Muscle of leg (tissue), 11 donors: ENCODE measurements around the gene TSEN15. TPM values are rescaled to one million over a fixed set of nuclear protein-coding genes. Genes with fewer than 3 reads are reported as not detected.

Experiments
- DNase-seq: peaks from one replicate; pipeline ENCODE4 v3.0.0; 2013
- H3K27ac ChIP-seq: one replicate; pipeline ENCODE4 v1.5.1; 2013; ENCODE audit warnings: mild to moderate bottlenecking, low read length, control low read depth
- H3K27me3 ChIP-seq: one replicate; pipeline ENCODE4 v1.6.1; 2013; ENCODE audit warnings: low read length; ENCODE audit not compliant: control insufficient read depth, insufficient read depth
- H3K36me3 ChIP-seq: one replicate; pipeline ENCODE4 v1.6.1; 2013; ENCODE audit warnings: low read length; ENCODE audit not compliant: control insufficient read depth, insufficient read depth
- H3K4me1 ChIP-seq: one replicate; pipeline ENCODE4 v1.6.1; 2013; ENCODE audit warnings: low read length; ENCODE audit not compliant: control insufficient read depth, insufficient read depth
- H3K4me3 ChIP-seq: one replicate; pipeline ENCODE4 v1.5.1; 2013; ENCODE audit warnings: low read length, control low read depth
- H3K9me3 ChIP-seq: replicated peaks from 2 replicates; pipeline ENCODE4 v1.6.1; 2013; ENCODE audit warnings: low read depth, low read length; ENCODE audit not compliant: control insufficient read depth
- WGBS: methylation state at CpG from one replicate; pipeline ENCODE4 v1.1.5; 2013; ENCODE audit warnings: missing lambda C conversion rate; ENCODE audit not compliant: insufficient coverage; 5-methylcytosine and 5-hydroxymethylcytosine counted together
- polyA plus RNA-seq, 8 donors: library from polyadenylated mRNA; unstranded; fragments of 120-200 nt; gene quantifications; one replicate each; pipeline versions ENCODE4 v1.2.1 to v1.2.3, GENCODE V29; 2013; ENCODE audit warnings: inconsistent platforms in 1 of 8, low replicate concordance in 1 of 8; ENCODE audit not compliant: insufficient read length in 8 of 8, insufficient read depth in 1 of 8
- total RNA-seq: library from RNA; stranded (reverse); fragments of 120-200 nt; gene quantifications from one replicate; pipeline ENCODE4 v1.2.4, GENCODE V29; 2013

The TSEN15 gene
- total and polyA plus RNA-seq, 9 donors: 30.4 to 42.2 (median 34.1) TPM

DNA sequence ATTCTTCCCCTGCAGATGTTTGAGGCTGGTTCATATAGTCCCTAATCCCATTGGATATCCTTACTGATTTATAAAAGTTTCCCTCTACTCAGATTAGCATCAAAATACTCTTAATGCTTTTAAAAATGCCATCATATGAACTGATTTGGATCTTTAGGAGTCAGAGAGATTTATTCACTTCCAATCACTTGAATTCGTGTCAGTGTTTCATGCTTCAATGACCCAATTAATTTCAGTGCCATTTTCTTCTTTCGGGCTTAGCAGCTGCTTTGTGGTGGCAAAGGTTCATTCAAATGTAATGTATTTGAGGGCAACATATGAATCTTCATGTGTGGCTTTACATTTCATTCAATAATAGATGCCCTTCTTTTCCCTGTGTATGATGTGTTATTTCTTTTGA lies 2.2 kb upstream of the TSEN15 start:
- H3K27me3 ChIP-seq: no peaks in the 10 kb centered on the region
- no peak for DNase-seq
- H3K4me3 ChIP-seq: no peak overlapping the region

DNA sequence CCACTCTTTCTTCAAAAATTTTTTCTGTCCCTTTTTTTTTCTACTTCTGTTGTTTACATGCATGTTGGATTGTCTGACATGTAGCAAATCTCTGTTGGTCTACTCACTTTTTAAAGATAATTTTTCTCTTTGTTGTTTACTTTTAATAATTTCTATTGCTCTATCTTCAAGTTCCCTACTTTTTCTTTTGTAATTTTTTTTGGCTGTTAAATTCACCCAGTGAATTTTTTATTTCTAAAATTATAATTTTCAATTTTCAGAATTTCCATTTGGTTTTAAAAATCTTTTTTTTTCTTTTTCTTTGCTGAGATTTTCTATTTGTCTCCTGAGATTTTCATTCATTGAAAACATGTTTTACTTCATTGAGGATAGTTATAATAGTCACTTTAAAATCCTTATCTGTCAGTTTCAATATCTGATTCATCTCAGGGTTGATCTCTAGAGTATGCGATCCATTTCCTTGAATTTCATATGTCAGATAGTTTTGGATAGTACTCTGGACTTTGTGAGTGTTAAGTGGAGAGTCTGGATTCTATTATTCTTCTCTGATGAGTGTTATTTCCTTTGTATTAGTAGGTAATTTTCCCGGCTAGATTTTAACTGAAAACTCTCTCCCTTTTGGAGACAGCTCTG lies 1.6 kb upstream of the TSEN15 start:
- H3K36me3 ChIP-seq: no peaks in the 10 kb centered on the region
- H3K27ac ChIP-seq: no peak overlapping the region
- no peak for DNase-seq
- peaks cover 7% of the 10 kb centered on the region for H3K4me1 ChIP-seq
- no CpG with 5 or more reads among the region's 2 CpGs for WGBS
- H3K4me3 ChIP-seq: no peak overlapping the region
- no peaks in the 10 kb centered on the region for H3K9me3 ChIP-seq
- no peaks in the 10 kb centered on the region for H3K27me3 ChIP-seq

More for the DNA sequence above, 2.2 kb upstream of the TSEN15 start:
- H3K4me1 ChIP-seq: peaks cover 7% of the 10 kb centered on the region
- no peak overlapping the region for H3K27ac ChIP-seq
- no peaks in the 10 kb centered on the region for H3K9me3 ChIP-seq
- no CpG with 5 or more reads among the region's 2 CpGs for WGBS
- H3K36me3 ChIP-seq: no peaks in the 10 kb centered on the region

DNA sequence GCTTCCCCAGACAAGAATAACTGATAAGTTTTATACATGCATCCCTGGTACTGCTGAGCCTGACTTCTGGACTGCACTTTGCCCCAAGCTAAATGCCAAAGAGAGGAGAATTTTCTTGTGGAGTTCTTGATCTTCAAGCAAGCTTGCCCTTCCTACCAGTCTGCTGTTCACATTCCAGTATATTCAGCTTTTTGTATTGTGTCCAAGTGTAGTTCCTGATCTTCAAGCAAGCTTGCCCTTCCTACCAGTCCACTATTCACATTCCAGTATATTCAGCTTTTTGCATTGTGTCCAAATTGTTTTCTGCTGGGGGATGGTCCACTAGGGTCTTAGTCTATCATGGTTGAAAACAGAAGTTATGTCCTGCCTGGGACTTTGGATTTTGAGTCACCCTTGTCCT lies 894 bp upstream of the TSEN15 start:
- H3K4me1 ChIP-seq: peaks cover 7% of the 10 kb centered on the region
- no peaks in the 10 kb centered on the region for H3K27me3 ChIP-seq
- H3K27ac ChIP-seq: no peak overlapping the region
- H3K4me3 ChIP-seq: no peak overlapping the region
- H3K36me3 ChIP-seq: no peaks in the 10 kb centered on the region
- no peaks in the 10 kb centered on the region for H3K9me3 ChIP-seq
- DNase-seq: no peak

DNA sequence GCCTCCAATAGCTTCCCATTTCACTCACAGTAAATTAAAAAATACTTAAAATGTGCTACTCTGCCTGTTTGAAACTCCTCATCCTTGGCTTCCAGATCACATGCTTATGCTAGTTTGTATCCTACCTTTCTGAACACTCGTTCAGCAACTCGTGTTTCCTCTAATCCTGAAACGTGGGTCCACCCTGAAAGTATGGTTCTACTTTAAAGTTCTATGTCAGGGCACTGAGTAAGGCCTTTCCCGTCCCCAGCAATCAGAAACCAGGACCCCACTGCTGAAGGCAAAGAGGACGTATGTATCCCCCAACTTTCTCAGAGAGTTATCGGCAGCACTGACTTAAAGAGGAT lies 419 bp upstream of the TSEN15 start:
- H3K4me1 ChIP-seq: peaks cover 7% of the 10 kb centered on the region
- H3K27me3 ChIP-seq: no peaks in the 10 kb centered on the region
- peak overlapping the region; percentile 94 for H3K4me3 ChIP-seq
- WGBS: 2% methylated on average over 5 of the region's 6 CpGs
- peak overlapping the region; percentile 87 for H3K27ac ChIP-seq
- DNase-seq: no peak
- H3K36me3 ChIP-seq: no peaks in the 10 kb centered on the region
- no peaks in the 10 kb centered on the region for H3K9me3 ChIP-seq

DNA sequence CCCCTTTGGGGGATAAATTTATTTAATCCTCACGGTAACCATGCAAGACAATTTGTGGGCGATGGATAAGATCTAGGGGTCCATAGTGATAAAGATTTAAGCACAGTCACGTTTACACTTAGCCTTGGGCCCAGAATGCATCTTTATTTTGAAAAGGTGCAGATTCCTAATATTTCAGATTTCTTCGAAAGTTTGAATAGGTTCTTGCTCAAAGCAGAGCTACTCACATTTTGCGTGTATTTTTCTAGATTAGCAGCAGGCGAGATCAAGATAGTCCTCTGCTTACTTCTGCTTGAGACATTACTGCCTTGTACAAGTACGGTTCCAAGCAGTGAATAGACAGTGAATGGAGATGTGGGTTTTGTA lies 647 bp downstream of the TSEN15 start:
- no CpG with 5 or more reads among the region's 7 CpGs for WGBS
- Histone ChIP-seq H3K27me3 (no peaks in the 10 kb centered on the region), H3K4me1 (peaks cover 7% of the 10 kb centered on the region), H3K4me3 (peak overlapping the region; percentile 94), H3K27ac (peak overlapping the region; percentile 85), H3K36me3 (peaks cover 2% of the 10 kb centered on the region), H3K9me3 (no peaks in the 10 kb centered on the region)
- DNase-seq: no peak

DNA sequence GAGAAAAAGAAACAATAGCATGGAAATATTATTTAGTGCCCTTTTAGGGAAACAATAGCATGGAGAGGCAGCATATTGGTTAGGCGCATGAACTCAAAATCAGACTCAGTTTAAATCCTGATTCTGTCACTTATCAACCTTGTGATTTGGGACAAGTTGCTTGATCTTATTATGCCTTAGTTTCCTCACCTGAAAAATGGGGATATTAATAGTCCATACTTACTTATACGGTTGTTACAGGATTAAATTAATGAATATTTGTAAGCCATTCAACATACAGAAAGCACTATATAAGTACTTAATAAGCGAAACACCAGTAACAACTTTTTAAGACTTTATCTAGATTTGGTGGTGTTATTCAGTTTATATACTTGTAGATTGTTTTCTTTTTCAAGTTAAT lies 1.2 kb downstream of the TSEN15 start:
- H3K4me3 ChIP-seq: no peak overlapping the region
- WGBS: no CpG with 5 or more reads among the region's 3 CpGs
- DNase-seq: no peak
- peaks cover 7% of the 10 kb centered on the region for H3K4me1 ChIP-seq
- peaks cover 2% of the 10 kb centered on the region for H3K36me3 ChIP-seq
- H3K27me3 ChIP-seq: no peaks in the 10 kb centered on the region
- no peak overlapping the region for H3K27ac ChIP-seq
- H3K9me3 ChIP-seq: no peaks in the 10 kb centered on the region

DNA sequence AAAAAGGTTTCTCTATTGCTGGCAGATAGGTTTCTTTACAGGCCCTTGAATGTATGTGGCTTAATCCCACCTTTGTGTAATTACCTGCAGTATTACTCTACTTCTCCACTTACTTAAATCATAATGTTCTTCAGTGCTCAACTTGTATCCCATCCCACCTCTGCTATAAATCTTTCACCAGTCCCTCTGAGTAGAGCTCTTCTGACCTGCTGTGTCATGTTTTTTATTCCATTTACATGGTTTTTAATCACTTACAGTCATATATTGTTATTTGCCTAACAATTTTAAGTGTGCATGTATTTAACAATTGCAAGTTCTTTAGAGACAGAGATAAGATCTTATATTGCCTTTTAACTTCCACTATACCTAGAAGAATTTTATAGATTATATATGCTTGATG lies 2.4 kb downstream of the TSEN15 start:
- Histone ChIP-seq H3K36me3 (peaks cover 2% of the 10 kb centered on the region), H3K9me3 (no peaks in the 10 kb centered on the region), H3K4me3 (no peak overlapping the region), H3K27me3 (no peaks in the 10 kb centered on the region), H3K27ac (no peak overlapping the region), H3K4me1 (peaks cover 7% of the 10 kb centered on the region)
- DNase-seq: no peak

DNA sequence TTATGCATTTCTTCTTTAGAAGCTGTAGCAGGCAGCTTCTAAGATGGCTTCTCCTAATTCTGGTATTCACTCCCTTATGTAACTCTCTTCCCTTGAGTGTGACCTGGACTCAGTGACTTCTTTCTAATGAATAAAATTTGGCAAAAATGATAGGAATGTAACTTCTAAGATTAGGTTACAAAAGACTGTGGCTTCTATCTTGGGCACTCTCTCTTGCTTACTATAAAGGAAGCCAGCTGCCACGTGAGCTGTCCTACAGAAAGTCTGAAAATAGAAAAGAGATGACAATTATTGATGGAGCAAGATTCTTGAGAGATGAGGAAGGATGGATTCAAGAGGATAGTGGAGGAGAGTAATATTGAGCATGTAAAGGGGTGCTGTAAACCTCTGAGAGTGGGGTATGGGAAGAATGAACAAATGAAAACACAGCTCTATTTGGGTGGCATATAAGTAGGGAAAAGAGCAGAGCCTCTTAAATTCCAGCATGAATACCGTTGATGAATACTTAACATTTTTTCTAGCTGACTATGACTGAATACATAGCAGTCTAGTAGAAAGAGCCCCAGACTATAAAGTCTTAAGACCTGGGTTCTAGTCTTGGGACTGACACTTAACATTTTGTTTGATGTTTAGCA lies 5.5 kb downstream of the TSEN15 start:
- Histone ChIP-seq H3K4me1 (peaks cover 2% of the 10 kb centered on the region), H3K9me3 (no peaks in the 10 kb centered on the region), H3K4me3 (no peak overlapping the region), H3K27ac (peak overlapping the region; percentile 16), H3K36me3 (peaks cover 4% of the 10 kb centered on the region), H3K27me3 (no peaks in the 10 kb centered on the region)
- no CpG with 5 or more reads among the region's 2 CpGs for WGBS
- DNase-seq: no peak

DNA sequence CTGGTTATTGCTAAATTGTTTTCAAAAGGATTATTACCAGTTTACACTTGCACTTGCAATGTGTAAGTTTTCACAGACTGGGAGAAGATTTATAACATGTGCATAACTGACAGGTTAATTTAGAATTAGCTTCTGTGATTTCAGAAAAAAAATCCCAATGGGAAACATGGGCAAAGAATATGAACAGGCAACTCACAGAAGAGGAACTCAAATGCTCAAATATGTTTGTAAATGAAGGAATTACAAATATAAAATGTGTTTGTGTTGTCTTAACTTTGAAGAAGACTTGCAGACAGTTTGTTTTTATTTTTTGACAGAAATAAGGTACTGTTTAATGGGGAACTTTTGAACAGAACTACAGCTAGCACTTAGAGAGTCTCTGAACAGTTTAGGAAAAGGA lies 8.4 kb downstream of the TSEN15 start:
- Histone ChIP-seq H3K4me3 (no peak overlapping the region), H3K4me1 (no peaks in the 10 kb centered on the region), H3K27me3 (no peaks in the 10 kb centered on the region), H3K36me3 (peaks cover 7% of the 10 kb centered on the region), H3K9me3 (no peaks in the 10 kb centered on the region), H3K27ac (no peak overlapping the region)
- DNase-seq: no peak

DNA sequence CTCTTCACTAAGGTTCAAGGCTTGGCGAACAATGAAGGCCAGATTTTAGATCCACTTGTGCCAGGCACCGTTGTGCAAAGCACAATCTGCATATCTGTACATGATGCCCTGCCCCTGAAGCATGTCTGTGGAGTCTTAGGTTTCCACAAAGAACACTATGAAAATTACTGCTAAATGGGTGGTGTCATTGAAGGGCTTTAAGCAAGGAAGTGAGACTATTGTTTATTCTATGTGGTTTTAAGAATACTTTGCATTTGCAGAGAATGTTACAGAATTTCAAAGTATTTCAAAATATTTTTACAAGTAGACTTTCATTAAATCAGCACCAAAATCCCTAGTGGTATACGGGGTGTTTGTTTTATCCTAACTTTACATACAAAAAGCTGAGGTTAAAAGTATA lies 8.8 kb downstream of the TSEN15 start:
- no peaks in the 10 kb centered on the region for H3K9me3 ChIP-seq
- H3K4me1 ChIP-seq: no peaks in the 10 kb centered on the region
- no peak overlapping the region for H3K27ac ChIP-seq
- no CpG with 5 or more reads among the region's 3 CpGs for WGBS
- no peak for DNase-seq
- H3K27me3 ChIP-seq: no peaks in the 10 kb centered on the region
- peaks cover 8% of the 10 kb centered on the region for H3K36me3 ChIP-seq
- no peak overlapping the region for H3K4me3 ChIP-seq
